DND-41 (cell line): ENCODE measurements around the gene SCD5.

Experiments used
- CTCF ChIP-seq: IDR thresholded peaks from 2 replicates; pipeline ENCODE4 v1.5.1; 2012; ENCODE audit warnings: borderline replicate concordance, low read length, moderate library complexity, mild to moderate bottlenecking; ENCODE audit not compliant: poor library complexity, severe bottlenecking; ENCODE audit errors: extremely low read depth
- EZH2 ChIP-seq: IDR thresholded peaks from 3 replicates; pipeline ENCODE4 v1.6.1; 2012; ENCODE audit warnings: borderline replicate concordance, low read depth, mild to moderate bottlenecking, moderate library complexity, low read length, inconsistent platforms; ENCODE audit not compliant: severe bottlenecking

GRCh38 chr4:82789025-82789776 is 9.4 kb downstream of the SCD5 start:
- TF ChIP-seq CTCF (no peak), EZH2 (no peak)
